Common myeloid progenitor, CD34-positive (primary cell): ENCODE results near the gene IFT122.

ENCODE experiments used
- CTCF ChIA-PET: fragments of 350-600 bp; sonication (Branson Sonifier 250); formaldehyde crosslinking; loops from one replicate; lab custom pipeline; 2021; ENCODE audit warnings: antibody characterized with exemption; lab: Charles Lee
- POLR2A ChIA-PET: fragments of 350-600 bp; sonication (Branson Sonifier 250); formaldehyde crosslinking; loops from one replicate; lab custom pipeline; 2021; ENCODE audit warnings: antibody characterized with exemption; lab: Charles Lee
- DNase-seq, 3 donors: peaks; one replicate each; pipeline versions ENCODE4 v3.0.0 to v3.0.0-alpha.2; 2013
- H3K27ac ChIP-seq, 2 experiments: 1 replicate in 1 of 2; 2 replicates in 1 of 2; pipeline ENCODE4 v1.7.0; 2013; ENCODE audit warnings: inconsistent platforms in 2 of 2, low read length in 2 of 2, mild to moderate bottlenecking in 2 of 2, low read depth in 1 of 2, moderate library complexity in 1 of 2; ENCODE audit not compliant: severe bottlenecking in 2 of 2, insufficient read depth in 1 of 2, poor library complexity in 1 of 2
- H3K27me3 ChIP-seq, 5 experiments: replicated peaks in 2 of 5; 1 replicate in 3 of 5; 2 replicates in 2 of 5; pipeline versions ENCODE4 v1.6.1 to v1.7.0; 2013; ENCODE audit warnings: low read length in 4 of 5, mild to moderate bottlenecking in 2 of 5, moderate library complexity in 2 of 5, inconsistent platforms in 1 of 5; ENCODE audit not compliant: insufficient read depth in 5 of 5, control insufficient read depth in 4 of 5
- H3K36me3 ChIP-seq, 4 experiments: 1 replicate in 2 of 4; 2 replicates in 2 of 4; pipeline versions ENCODE4 v1.6.1 to v1.7.0; 2013; ENCODE audit warnings: low read length in 3 of 4, control low read depth in 1 of 4, mild to moderate bottlenecking in 1 of 4; ENCODE audit not compliant: control insufficient read depth in 4 of 4, insufficient read depth in 4 of 4
- H3K4me1 ChIP-seq, 4 experiments: 1 replicate in 3 of 4; 2 replicates in 1 of 4; pipeline versions ENCODE4 v1.6.1 to v1.7.1; 2013; ENCODE audit warnings: low read length in 3 of 4, mild to moderate bottlenecking in 3 of 4, control low read depth in 1 of 4, inconsistent platforms in 1 of 4, moderate library complexity in 1 of 4; ENCODE audit not compliant: control insufficient read depth in 4 of 4, insufficient read depth in 4 of 4; ENCODE audit errors: control extremely low read depth in 1 of 4
- H3K4me3 ChIP-seq, 7 experiments: 1 replicate in 4 of 7; 2 replicates in 3 of 7; pipeline versions ENCODE4 v1.5.1 to v1.7.0; 2013; ENCODE audit warnings: mild to moderate bottlenecking in 7 of 7, low read length in 6 of 7, moderate library complexity in 6 of 7, inconsistent platforms in 2 of 7, low read depth in 2 of 7, control low read depth in 1 of 7; ENCODE audit not compliant: insufficient read depth in 4 of 7, control insufficient read depth in 1 of 7; ENCODE audit errors: extremely low read depth in 1 of 7
- H3K9me3 ChIP-seq, 5 experiments: 1 replicate in 4 of 5; 2 replicates in 1 of 5; pipeline versions ENCODE4 v1.6.1 to v1.7.1; 2013; ENCODE audit warnings: low read length in 4 of 5, mild to moderate bottlenecking in 2 of 5, inconsistent platforms in 1 of 5, low read depth in 1 of 5, moderate library complexity in 1 of 5; ENCODE audit not compliant: control insufficient read depth in 4 of 5, insufficient read depth in 2 of 5; ENCODE audit errors: control extremely low read depth in 1 of 5
- WGBS: methylation state at CpG from one replicate; pipeline ENCODE4 v1.1.5; 2013; ENCODE audit not compliant: insufficient coverage; 5-methylcytosine and 5-hydroxymethylcytosine counted together

IFT122 gene

GRCh38 chr3:129502641-129503408, 62.8 kb downstream of the IFT122 start:
- ChIA-PET CTCF (interaction anchor here (1.0 to 1.7 kb wide), 2 partner anchors 12 to 20 kb away, joined by 3 to 5 read pairs; no protein-coding TSS in a partner anchor), POLR2A (interaction anchor here (0.6 kb wide), 1 partner anchor 462 kb away, joined by 3 read pairs; no protein-coding TSS in a partner anchor)
- H3K4me1 ChIP-seq: no peaks in the 10 kb centered on the region
- DNase-seq: no peak
- H3K27me3 ChIP-seq: no peaks in the 10 kb centered on the region
- H3K4me3 ChIP-seq: no peak overlapping the region
- peaks cover 13 to 74% (median 45%) of the 10 kb centered on the region in 4 experiments for H3K36me3 ChIP-seq
- 98% methylated on average over 17 of the region's 18 CpGs for WGBS
- H3K9me3 ChIP-seq: no peaks in the 10 kb centered on the region
- H3K27ac ChIP-seq: no peak overlapping the region

GRCh38 chr3:129503471-129504291, 63.7 kb downstream of the IFT122 start:
- no peak for DNase-seq
- Histone ChIP-seq H3K36me3 (peaks cover 13 to 79% (median 47%) of the 10 kb centered on the region in 4 experiments), H3K4me3 (no peak overlapping the region), H3K27me3 (no peaks in the 10 kb centered on the region), H3K27ac (no peak overlapping the region), H3K9me3 (no peaks in the 10 kb centered on the region), H3K4me1 (no peaks in the 10 kb centered on the region)
- ChIA-PET CTCF (interaction anchor here (1.7 kb wide), 1 partner anchor 13 kb away, joined by 5 read pairs; no protein-coding TSS in a partner anchor), POLR2A (no interaction called here)
- WGBS: 92% methylated on average over 7 of the region's 13 CpGs

- Histone ChIP-seq H3K27ac (no peak overlapping the region), H3K4me3 (no peak overlapping the region), H3K9me3 (no peaks in the 10 kb centered on the region), H3K4me1 (no peaks in the 10 kb centered on the region), H3K36me3 (peaks cover 14 to 80% (median 47%) of the 10 kb centered on the region in 4 experiments), H3K27me3 (no peaks in the 10 kb centered on the region)
- 90% methylated on average over 3 of the region's 5 CpGs for WGBS
- POLR2A ChIA-PET: no interaction called here
- DNase-seq: no peak
- CTCF ChIA-PET: no interaction called here
These were observed 64.6 kb downstream of the IFT122 start for GRCh38 chr3:129504471-129505100.

GRCh38 chr3:129505341-129505740, 65.3 kb downstream of the IFT122 start:
- DNase-seq: no peak
- no peak overlapping the region for H3K4me3 ChIP-seq
- H3K9me3 ChIP-seq: no peaks in the 10 kb centered on the region
- POLR2A ChIA-PET: no interaction called here
- 100% methylated on average over 5 of the region's 6 CpGs for WGBS
- CTCF ChIA-PET: no interaction called here
- no peak overlapping the region for H3K27ac ChIP-seq
- H3K36me3 ChIP-seq: peaks cover 13 to 81% (median 43%) of the 10 kb centered on the region in 4 experiments
- no peaks in the 10 kb centered on the region for H3K4me1 ChIP-seq
- H3K27me3 ChIP-seq: no peaks in the 10 kb centered on the region

- Histone ChIP-seq H3K27me3 (no peaks in the 10 kb centered on the region), H3K4me1 (no peaks in the 10 kb centered on the region), H3K36me3 (peaks cover 13 to 81% (median 39%) of the 10 kb centered on the region in 4 experiments), H3K4me3 (no peak overlapping the region), H3K9me3 (no peaks in the 10 kb centered on the region), H3K27ac (no peak overlapping the region)
- POLR2A ChIA-PET: no interaction called here
- DNase-seq: no peak
- WGBS: 95% methylated on average over 8 of the region's 9 CpGs
- CTCF ChIA-PET: interaction anchor here (1.2 kb wide), 1 partner anchor 13 kb away, joined by 5 read pairs; no protein-coding TSS in a partner anchor
These were observed 66.3 kb downstream of the IFT122 start for GRCh38 chr3:129506231-129506742.

GRCh38 chr3:129507181-129507831, 67.3 kb downstream of the IFT122 start:
- H3K27ac ChIP-seq: no peak overlapping the region
- no peak overlapping the region for H3K4me3 ChIP-seq
- H3K9me3 ChIP-seq: no peaks in the 10 kb centered on the region
- peaks cover 15 to 83% (median 37%) of the 10 kb centered on the region in 4 experiments for H3K36me3 ChIP-seq
- no peaks in the 10 kb centered on the region for H3K4me1 ChIP-seq
- DNase-seq: no peak
- H3K27me3 ChIP-seq: no peaks in the 10 kb centered on the region
- ChIA-PET CTCF (interaction anchor here (1.2 kb wide), 1 partner anchor 14 kb away, joined by 5 read pairs; no protein-coding TSS in a partner anchor), POLR2A (no interaction called here)
- WGBS: 95% methylated on average over 9 of the region's 9 CpGs
